GM12874 (cell line): ENCODE results near the gene TRAF2.

Experiments used
- CTCF ChIP-seq: IDR thresholded peaks from 2 replicates; pipeline ENCODE4 v1.5.1; 2011; ENCODE audit warnings: low read depth, mild to moderate bottlenecking, control low read depth, low read length, moderate library complexity; ENCODE audit not compliant: insufficient read depth

Gene TRAF2

DNA sequence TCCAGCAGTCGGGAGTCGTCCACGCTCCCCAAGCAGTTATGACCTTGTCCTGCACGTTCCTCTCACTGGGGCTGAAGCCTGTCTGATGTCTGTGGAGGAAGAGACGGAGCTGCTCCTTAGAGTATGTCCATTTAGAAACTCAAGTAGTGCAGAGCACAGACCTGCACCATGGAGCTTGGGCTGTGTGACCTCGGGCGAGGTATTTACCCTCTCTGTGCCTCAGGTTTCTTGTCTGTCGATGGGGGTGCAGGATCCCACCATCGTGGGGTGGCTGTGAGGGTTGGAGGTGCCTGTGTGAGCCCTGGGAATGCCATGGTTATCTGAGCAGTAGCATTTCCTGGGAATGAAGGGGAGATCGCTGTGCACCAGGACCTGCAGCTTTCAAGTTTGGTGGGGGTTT, 14.2 kb downstream of the TRAF2 start:
- TF ChIP-seq CTCF = no peak

DNA sequence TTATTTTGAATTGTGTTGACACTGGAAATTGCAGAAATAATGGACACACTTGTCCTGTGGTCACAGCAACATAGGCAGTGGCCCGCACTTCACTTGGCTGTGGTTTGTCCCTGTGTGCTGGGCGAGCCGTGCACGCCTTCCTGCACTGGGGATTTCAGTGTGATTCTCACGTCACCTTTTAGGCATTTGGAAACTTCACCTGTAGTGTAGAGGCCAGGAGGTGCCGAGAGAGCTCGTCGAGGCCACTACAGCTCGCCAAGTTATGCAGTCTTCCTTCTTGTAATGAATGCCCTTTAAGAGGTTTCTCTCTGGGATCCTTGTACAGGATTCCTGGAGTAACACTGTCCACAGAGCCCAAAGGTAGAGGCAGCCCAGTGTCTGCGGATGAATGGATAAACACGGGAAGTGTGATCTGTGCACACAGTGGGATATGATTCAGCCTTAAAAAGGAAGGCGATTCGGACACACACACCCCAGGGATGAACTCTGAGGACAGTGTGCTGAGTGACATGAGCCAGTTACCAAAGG, 14.7 kb downstream of the TRAF2 start:
- TF ChIP-seq CTCF = no peak

- no peak for TF ChIP-seq CTCF
Measured at GRCh38 chr9:136901516-136902258, 15.4 kb downstream of the TRAF2 start.

DNA sequence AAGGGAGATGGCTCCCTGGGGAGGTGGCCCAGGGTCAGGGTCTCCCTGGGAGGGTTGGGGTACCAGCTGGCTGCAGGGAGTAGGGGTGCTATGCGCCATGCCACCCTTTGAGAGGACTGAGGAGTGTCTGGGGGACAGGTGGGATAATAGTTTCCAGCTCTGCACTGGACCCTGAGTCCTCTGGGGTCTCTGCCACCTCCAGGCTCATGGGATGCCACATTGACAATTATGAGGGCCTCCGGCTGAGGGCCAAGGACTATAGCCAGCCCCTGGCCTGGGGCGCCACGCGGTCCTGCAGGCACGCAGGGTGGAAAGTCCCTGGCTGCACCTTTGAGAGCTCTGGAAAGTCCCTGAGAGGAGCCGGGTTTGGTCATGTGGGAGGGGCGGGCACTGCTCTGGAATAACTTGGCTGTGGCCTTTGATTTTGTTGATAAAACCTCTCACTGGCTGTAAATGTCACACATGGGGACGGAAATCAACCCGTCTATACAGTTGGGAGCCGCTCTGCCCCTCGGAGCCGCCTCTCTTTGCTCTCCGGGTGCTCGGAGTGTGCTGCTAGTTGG, 16.0 kb downstream of the TRAF2 start:
- no peak for TF ChIP-seq CTCF

DNA sequence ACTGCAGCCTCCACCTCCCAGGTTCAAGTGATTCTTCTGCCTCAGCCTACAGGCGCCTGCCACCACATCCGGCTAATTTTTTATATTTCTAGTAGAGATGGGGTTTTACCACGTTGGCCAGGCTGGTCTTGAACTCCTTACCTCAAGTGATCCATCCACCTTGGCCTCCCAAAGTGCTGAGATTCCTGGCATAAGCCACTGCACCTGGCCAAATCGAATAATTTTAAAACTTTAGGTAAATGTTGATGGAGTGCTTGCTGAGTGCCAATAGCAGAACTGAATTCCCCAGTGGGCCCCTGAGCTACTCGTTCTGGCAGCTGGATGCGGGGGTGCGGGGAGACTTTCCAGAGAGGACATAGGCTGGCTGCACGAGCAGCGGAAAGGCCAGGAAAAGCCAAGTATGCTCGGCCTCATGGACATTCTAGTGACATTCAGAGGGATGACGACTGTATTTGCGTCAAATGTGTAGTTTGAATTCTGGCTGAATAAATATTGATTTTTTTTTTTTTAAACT, 16.8 kb downstream of the TRAF2 start:
- TF ChIP-seq CTCF = no peak

GRCh38 chr9:136906266-136906665, 19.9 kb downstream of the TRAF2 start:
- no peak for TF ChIP-seq CTCF

GRCh38 chr9:136907011-136907914, 20.9 kb downstream of the TRAF2 start:
- no peak for TF ChIP-seq CTCF
